Cardiac muscle cell (in vitro differentiated cells and primary cell): ENCODE measurements around the gene SELENOI. TPM values are rescaled to one million over a fixed set of nuclear protein-coding genes. Genes with fewer than 3 reads are reported as not detected.

Source experiments
- DNase-seq, 2 donors: peaks; one replicate each; pipeline versions ENCODE4 v3.0.0 to v3.0.0-alpha.2; 2010 to 2017; ENCODE audit warnings: low read depth in 1 of 2, low spot score in 1 of 2
- H3K27ac ChIP-seq: fragments of 200-600 bp; sonication (generic); 2 replicates; pipeline ENCODE4 v1.5.1; 2016
- H3K27me3 ChIP-seq: fragments of 200-600 bp; sonication (generic); 2 replicates; pipeline ENCODE4 v1.6.0; 2016; ENCODE audit warnings: control low read depth
- H3K36me3 ChIP-seq: fragments of 200-600 bp; sonication (generic); 2 replicates; pipeline ENCODE4 v1.5.1; 2016; ENCODE audit warnings: control low read depth
- H3K4me1 ChIP-seq: fragments of 200-600 bp; sonication (generic); 2 replicates; pipeline ENCODE4 v1.8.1; 2017; ENCODE audit warnings: low read depth, mild to moderate bottlenecking, mixed run types
- H3K4me3 ChIP-seq: fragments of 200-600 bp; sonication (generic); 2 replicates; pipeline ENCODE4 v1.5.1; 2016; ENCODE audit warnings: mild to moderate bottlenecking
- H3K9me3 ChIP-seq: fragments of 200-600 bp; sonication (generic); 2 replicates; pipeline ENCODE4 v1.5.1; 2017; ENCODE audit warnings: low read depth, mild to moderate bottlenecking, control low read depth
- polyA plus RNA-seq: library from polyadenylated mRNA; unstranded; fragments of >200 nt; fragmentation: Nextera tagmentation; extraction: Ambion mirVana; gene quantifications from 2 replicates; pipeline ENCODE4 v1.2.1, GENCODE V29; 2016
- total RNA-seq: library from RNA; depleted of rRNA; stranded (reverse); fragments of >200 nt; gene quantifications from 2 replicates; pipeline ENCODE4 v1.2.3, GENCODE V29; 2016
- TF ChIP-seq, protein P1 (sequence below): IDR thresholded peaks from 2 replicates; pipeline ENCODE4 v1.5.1; 2012; ENCODE audit warnings: low read depth, mild to moderate bottlenecking, low read length

SELENOI gene
- total and polyA plus RNA-seq, 2 experiments from 2014 or later: 9.3 to 10.4 TPM

DNA sequence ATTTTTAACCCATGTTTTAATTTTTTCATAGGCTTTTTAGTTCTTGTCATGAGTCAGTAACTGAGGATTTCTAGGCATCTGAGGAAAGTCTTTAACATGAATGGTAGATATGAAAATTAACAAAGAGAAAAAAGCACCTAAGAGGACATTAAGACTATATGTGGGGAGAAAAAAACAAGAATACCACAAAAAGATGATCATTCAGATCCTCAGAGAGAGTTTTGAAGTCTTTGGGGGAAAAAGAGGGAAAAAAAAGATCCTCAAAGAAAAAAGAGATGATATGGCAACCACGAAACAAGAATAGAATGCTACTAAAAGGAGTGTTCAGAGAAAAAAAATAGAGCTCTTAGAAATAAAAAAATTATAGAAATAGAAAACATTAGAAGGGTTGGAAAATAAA lies 63.8 kb downstream of the SELENOI start:
- Histone ChIP-seq H3K27me3 (no peaks in the 10 kb centered on the region), H3K9me3 (no peaks in the 10 kb centered on the region), H3K4me1 (no peaks in the 10 kb centered on the region), H3K27ac (no peak overlapping the region), H3K4me3 (no peak overlapping the region), H3K36me3 (no peaks in the 10 kb centered on the region)
- TF ChIP-seq, protein P1, sequence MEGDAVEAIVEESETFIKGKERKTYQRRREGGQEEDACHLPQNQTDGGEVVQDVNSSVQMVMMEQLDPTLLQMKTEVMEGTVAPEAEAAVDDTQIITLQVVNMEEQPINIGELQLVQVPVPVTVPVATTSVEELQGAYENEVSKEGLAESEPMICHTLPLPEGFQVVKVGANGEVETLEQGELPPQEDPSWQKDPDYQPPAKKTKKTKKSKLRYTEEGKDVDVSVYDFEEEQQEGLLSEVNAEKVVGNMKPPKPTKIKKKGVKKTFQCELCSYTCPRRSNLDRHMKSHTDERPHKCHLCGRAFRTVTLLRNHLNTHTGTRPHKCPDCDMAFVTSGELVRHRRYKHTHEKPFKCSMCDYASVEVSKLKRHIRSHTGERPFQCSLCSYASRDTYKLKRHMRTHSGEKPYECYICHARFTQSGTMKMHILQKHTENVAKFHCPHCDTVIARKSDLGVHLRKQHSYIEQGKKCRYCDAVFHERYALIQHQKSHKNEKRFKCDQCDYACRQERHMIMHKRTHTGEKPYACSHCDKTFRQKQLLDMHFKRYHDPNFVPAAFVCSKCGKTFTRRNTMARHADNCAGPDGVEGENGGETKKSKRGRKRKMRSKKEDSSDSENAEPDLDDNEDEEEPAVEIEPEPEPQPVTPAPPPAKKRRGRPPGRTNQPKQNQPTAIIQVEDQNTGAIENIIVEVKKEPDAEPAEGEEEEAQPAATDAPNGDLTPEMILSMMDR: no peak
- DNase-seq: no peak

DNA sequence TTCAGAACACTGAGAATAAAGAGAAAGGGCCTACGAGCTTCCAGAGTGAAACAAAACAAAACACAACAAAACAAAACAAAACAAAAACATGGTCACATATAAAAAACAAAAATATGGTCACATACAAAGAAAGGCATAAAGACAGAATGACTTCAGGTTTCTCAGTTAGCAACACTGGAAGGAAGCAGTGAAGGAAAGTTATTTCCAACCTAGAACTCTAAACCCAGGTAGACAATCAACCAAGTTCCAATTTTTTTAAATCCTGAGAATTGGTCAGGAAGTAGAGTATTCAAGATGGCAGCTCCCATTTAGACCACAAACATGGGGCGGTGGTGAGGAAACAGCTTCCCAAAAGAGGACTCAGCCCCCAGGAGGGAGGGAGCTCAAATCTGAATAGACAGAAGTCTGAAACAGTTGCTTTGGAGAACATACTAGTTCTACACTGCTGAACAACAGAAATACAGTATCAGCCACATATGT lies 64.9 kb downstream of the SELENOI start:
- TF ChIP-seq, protein P1: no peak
- Histone ChIP-seq H3K27ac (no peak overlapping the region), H3K9me3 (no peaks in the 10 kb centered on the region), H3K36me3 (no peaks in the 10 kb centered on the region), H3K4me1 (no peaks in the 10 kb centered on the region), H3K4me3 (no peak overlapping the region), H3K27me3 (no peaks in the 10 kb centered on the region)
- DNase-seq: no peak

DNA sequence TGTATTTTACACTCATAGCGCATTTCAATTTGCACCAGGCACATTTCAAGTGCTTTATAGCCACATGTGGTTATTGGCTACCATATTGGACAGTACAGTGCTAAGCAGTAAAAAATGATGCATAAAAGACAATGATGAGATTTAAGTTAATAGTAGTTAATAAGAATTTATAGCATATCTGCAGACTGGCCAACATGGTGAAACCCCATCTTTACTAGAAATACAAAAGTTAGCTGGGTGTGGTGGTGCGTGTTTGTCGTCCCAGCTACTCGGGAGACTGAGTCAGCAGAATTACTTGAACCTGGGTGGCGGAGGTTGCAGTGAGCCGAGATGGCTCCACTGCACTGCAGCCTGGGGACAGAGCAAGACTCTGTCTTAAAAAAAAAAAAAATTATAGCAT lies 65.5 kb downstream of the SELENOI start:
- Histone ChIP-seq H3K4me1 (no peaks in the 10 kb centered on the region), H3K27ac (no peak overlapping the region), H3K27me3 (no peaks in the 10 kb centered on the region), H3K9me3 (no peaks in the 10 kb centered on the region), H3K36me3 (no peaks in the 10 kb centered on the region), H3K4me3 (no peak overlapping the region)
- DNase-seq: no peak
- TF ChIP-seq, protein P1: no peak

DNA sequence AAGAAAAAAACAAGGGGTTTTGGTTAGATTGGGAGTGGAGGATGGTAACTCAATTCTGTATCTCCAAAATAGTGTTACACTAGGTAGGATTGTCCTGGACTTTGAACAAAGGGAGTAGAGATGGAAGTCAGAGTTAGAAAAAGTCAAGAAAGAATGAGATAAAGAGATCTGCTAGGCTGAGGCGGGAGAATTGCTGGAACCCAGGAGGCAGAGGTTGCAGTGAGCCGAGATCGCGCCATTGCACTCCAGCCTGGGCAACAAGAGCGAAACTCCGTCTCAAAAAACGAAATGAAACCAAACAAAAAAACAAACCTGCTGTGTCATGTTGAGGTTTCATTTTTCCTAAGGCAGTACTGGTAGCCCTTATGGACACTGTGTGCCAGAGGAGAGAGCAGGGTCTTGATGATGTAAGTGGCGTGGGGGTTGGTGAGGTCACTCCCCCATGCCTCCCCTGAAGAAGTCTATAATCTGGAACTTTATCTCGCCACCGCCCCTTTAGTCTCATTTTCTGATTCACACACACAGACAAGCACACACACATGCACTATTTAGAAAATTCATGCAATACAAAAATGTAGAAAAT lies 66.2 kb downstream of the SELENOI start:
- Histone ChIP-seq H3K4me1 (no peaks in the 10 kb centered on the region), H3K9me3 (no peaks in the 10 kb centered on the region), H3K4me3 (no peak overlapping the region), H3K27me3 (no peaks in the 10 kb centered on the region), H3K36me3 (no peaks in the 10 kb centered on the region), H3K27ac (no peak overlapping the region)
- TF ChIP-seq, protein P1: no peak
- DNase-seq: peak in 1 of 2 donors; percentile 39

DNA sequence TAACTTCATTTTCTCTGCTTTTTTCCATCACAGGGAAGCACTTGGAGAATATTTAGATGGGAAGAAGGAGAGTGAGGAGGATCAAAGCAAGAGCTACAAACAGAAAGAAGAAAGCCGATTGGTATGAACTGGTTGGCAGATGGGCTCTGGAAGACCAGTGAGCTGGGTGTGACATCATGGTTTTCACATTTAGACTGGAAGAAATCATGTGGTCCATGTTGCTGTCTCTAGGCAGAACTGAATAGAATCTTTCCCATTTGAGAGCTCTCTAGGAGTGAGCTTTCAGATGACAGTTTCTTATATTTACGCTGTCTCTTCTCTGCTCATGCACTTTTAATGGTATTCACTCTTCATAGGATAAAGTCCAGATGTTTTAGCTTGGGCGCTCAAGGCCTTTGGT lies 68.4 kb downstream of the SELENOI start:
- Histone ChIP-seq H3K4me1 (no peaks in the 10 kb centered on the region), H3K4me3 (no peak overlapping the region), H3K27me3 (no peaks in the 10 kb centered on the region), H3K36me3 (no peaks in the 10 kb centered on the region), H3K27ac (no peak overlapping the region), H3K9me3 (no peaks in the 10 kb centered on the region)
- TF ChIP-seq, protein P1: no peak
- no peak for DNase-seq

DNA sequence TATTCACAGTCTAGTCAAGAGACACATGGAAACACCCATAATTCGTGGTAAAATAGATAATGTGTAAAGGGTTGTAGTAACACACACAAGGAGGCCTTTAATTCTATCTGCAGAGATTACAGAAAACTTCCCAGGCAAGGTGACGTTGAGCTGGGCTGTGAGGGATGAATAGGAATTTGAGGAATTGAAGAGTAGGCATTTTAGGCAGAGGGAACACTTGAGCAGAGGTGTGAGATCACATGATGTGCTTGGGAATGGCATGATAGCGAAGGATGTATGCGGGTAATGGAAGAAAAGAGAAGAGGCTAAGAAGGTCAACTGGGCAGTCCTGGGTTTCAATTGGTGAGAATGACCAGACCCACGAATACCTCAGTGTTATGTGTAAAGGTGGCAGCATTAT lies 76.0 kb downstream of the SELENOI start:
- H3K27ac ChIP-seq: no peak overlapping the region
- H3K4me3 ChIP-seq: no peak overlapping the region
- no peaks in the 10 kb centered on the region for H3K9me3 ChIP-seq
- H3K4me1 ChIP-seq: peaks cover 7% of the 10 kb centered on the region
- TF ChIP-seq, protein P1: no peak
- no peaks in the 10 kb centered on the region for H3K36me3 ChIP-seq
- peak in 1 of 2 donors; percentile 31 for DNase-seq
- H3K27me3 ChIP-seq: no peaks in the 10 kb centered on the region
